HG02943 (cell line): ENCODE data around the gene PSMA6.

Experiments used
- ATAC-seq: cut with Tn5 transposase; IDR thresholded peaks from one replicate; pipeline ENCODE4 v1.9.1; 2021; ENCODE audit warnings: mild to moderate bottlenecking, low read depth, moderate library complexity; ENCODE audit not compliant: unreplicated experiment

PSMA6 gene

DNA sequence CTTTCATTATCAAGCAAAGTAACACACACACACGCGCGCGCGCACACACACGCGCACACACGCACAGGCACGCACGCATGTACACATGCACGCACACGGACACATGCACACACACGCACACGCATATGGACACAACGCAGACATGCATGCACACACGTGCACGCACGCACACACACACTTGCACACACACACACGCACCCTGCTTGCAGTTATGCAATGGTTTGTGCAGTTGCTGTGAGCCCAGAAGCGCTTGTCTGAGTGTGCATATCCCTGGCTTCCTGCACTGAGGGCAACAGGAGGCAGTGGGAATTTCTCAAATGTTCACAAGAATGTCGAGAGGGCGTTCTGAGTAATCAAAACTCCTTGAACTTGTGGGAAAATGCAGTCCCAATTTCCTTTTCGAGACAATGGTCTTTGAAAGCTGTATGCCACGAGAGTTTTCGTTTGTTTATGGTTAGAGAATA lies 70.8 kb downstream of the PSMA6 start:
- ATAC-seq, result no peak

DNA sequence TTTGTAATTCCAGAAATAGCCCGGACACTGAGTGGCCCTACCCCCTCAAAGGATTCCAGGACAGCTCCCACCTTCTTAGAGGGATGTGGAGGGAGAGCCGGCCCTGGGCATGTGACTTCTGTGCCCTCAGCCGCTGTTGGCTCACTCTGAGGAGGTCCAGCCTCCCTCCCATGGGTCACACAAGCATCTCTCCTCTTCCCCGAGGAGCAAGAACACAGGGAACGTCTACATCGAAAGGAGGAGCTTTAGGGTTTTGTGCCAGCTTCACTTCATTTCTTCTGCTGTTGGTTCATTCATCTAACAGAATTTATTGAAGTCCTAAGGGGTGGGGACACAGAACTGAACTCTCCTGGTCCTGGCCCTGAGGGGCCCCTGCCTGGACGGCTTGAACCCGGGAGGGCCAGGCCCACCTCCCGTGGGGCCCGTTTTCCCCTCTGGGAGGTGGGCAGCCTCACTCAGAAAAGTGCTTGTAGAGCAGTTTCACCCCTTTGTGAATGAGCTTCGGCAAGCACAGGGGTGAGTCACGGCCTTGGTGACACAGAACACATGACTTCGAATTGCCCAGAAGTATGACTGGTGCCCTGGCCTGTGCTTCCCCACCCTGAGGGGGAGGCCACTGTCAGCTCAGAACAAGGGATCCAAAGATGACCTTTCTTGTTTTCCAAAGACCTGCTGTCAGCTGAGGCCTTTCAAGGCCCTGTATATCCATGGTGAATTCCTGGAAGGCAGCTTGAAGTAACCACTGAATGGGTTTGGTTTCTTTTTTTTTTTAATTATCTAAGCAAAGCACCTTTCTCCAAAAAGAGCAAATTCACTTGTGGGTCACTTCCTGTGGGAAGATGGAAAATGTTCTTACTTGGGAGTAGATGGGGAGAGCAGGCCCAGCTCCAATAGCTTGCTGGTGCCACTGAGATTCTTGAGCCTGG lies 73.2 kb downstream of the PSMA6 start:
- no peak for ATAC-seq

DNA sequence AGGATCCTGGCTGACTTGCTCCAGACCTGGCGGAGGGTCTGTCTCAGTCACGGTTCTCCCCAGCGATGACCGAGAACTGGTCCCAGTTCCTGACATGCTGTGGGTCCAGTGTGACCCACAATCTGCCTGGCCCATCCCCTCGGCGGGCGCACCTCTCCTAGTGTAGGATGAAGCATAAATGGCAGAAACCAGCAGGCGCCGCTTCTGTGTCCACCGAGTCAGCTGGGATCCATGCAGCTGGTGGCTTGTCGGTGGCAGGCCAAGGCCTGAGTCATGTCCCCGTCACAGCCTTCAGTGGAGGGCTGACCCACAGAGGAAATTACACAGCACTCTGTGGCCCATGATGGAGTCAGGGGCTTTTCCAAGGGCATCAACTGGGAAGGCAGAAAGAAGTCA lies 73.9 kb downstream of the PSMA6 start:
- ATAC-seq, result no peak

DNA sequence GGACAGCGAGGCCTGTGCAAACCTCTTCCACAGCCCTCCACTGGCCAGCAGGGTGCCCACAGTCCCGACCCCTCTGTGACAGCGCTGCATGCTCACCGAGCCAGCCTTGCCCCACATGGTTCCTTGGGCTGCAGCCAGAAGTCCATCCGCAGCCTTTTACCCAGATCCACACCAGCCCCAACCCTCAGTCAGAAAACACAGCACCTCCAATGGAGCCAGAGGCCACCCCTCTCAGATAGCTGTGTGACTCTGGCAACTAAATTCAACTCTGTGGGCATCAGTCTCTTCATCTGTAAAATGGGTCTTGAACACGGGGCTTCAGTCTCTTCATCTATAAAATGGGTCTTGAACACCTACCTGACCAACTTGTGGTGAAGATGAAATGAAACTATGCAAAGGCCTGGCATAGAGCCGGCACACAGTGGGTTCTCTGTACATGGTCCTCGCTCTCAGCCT lies 74.4 kb downstream of the PSMA6 start:
- no peak for ATAC-seq

DNA sequence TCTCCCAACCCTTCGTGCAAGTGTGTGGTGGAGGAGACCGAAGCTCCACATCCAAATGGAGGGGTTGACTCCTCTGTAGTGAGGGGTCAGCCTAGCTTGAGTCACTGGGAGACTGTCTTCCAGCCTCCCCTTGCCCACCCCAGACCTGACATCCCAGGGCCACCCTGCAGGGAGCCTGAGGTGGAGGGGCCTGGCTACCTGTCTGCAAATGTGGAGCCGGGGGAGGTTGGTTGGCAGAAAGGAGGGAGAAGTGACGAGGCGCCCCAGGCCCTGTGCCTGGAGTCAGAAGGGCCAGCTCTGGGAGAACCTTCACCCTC lies 74.8 kb downstream of the PSMA6 start:
- ATAC-seq, result no peak
